ENCODE measurements around the gene VSIR. TPM values are rescaled to one million over a fixed set of nuclear protein-coding genes. Genes with fewer than 3 reads are reported as not detected.

VSIR gene
- total RNA-seq, 1 experiment from 2014 or later = 17.1 TPM

- peak; percentile 34 for DNase-seq (ENCODE audit: low read depth)
These were observed 45.3 kb downstream of the VSIR start for GRCh38 chr10:71727738-71728737.

- no peak for DNase-seq (ENCODE audit: low read depth)
These were observed 46.1 kb downstream of the VSIR start for GRCh38 chr10:71727105-71727737.

GRCh38 chr10:71726580-71727104 lies 46.7 kb downstream of the VSIR start:
- no peak for DNase-seq (ENCODE audit: low read depth)

- peak; percentile 60 for DNase-seq (ENCODE audit: low read depth)
These were observed 47.2 kb downstream of the VSIR start for GRCh38 chr10:71725998-71726579.

- DNase-seq (ENCODE audit: low read depth) = no peak
These were observed 48.1 kb downstream of the VSIR start for GRCh38 chr10:71725249-71725648.

- no peak for DNase-seq (ENCODE audit: low read depth)
These were observed 48.8 kb downstream of the VSIR start for GRCh38 chr10:71724539-71724938.

- no peak for DNase-seq (ENCODE audit: low read depth)
These were observed 50.0 kb downstream of the VSIR start for GRCh38 chr10:71723311-71723710.

GRCh38 chr10:71722849-71723248 lies 50.5 kb downstream of the VSIR start:
- no peak for DNase-seq (ENCODE audit: low read depth)

- no peak for DNase-seq (ENCODE audit: low read depth)
These were observed 52.0 kb downstream of the VSIR start for GRCh38 chr10:71721313-71721712.

GRCh38 chr10:71720288-71720687 lies 53.0 kb downstream of the VSIR start:
- DNase-seq (ENCODE audit: low read depth) = no peak

- DNase-seq (ENCODE audit: low read depth) = no peak
These were observed 53.7 kb downstream of the VSIR start, which contains the start of gene C10orf105 for GRCh38 chr10:71719464-71720201. C10orf105 (minus strand) TSS chr10:71719778; CDS start chr10:71716337, 3,441 bp downstream.

GRCh38 chr10:71719042-71719441 lies 54.3 kb downstream of the VSIR start:
- no peak for DNase-seq (ENCODE audit: low read depth)

GRCh38 chr10:71718165-71718698 lies 55.1 kb downstream of the VSIR start:
- DNase-seq (ENCODE audit: low read depth) = no peak

GRCh38 chr10:71717551-71717951 lies 55.8 kb downstream of the VSIR start:
- no peak for DNase-seq (ENCODE audit: low read depth)

GRCh38 chr10:71717056-71717455 lies 56.3 kb downstream of the VSIR start:
- DNase-seq (ENCODE audit: low read depth) = no peak

- DNase-seq (ENCODE audit: low read depth) = no peak
These were observed 56.9 kb downstream of the VSIR start for GRCh38 chr10:71716426-71716825.

- no peak for DNase-seq (ENCODE audit: low read depth)
These were observed 57.5 kb downstream of the VSIR start for GRCh38 chr10:71715860-71716259.

- DNase-seq (ENCODE audit: low read depth) = no peak
These were observed 58.3 kb downstream of the VSIR start for GRCh38 chr10:71715026-71715425.

- no peak for DNase-seq (ENCODE audit: low read depth)
These were observed 58.7 kb downstream of the VSIR start for GRCh38 chr10:71714592-71714991.

GRCh38 chr10:71714031-71714410 lies 59.3 kb downstream of the VSIR start:
- DNase-seq (ENCODE audit: low read depth) = no peak
